WTC11 (cell line): Measurements from ENCODE around the gene PRRC2A. TPM values are rescaled to one million over a fixed set of nuclear protein-coding genes. Genes with fewer than 3 reads are reported as not detected.

Experiments used
- ATAC-seq: fragments of 200-7000 bp; cut with Tn5 transposase; 2 replicates; pipeline ENCODE4 v1.10.0; 2021; ENCODE audit warnings: mild to moderate bottlenecking, moderate library complexity
- CTCF ChIA-PET: fragments of 300-600 bp; sonication (Branson Sonifier 250); formaldehyde crosslinking; loops from one replicate; lab custom pipeline; 2021; ENCODE audit warnings: antibody characterized with exemption; lab: Charles Lee
- POLR2A ChIA-PET: fragments of 350-600 bp; sonication (Branson Sonifier 250); formaldehyde crosslinking; loops from one replicate; lab custom pipeline; 2021; ENCODE audit warnings: antibody characterized with exemption; lab: Charles Lee
- DNase-seq: peaks from one replicate; pipeline ENCODE4 v3.0.0; 2021; ENCODE audit warnings: low spot score
- H3K27ac Mint-ChIP-seq: 2 replicates; pipeline ENCODE4 v1.8.0; 2021; ENCODE audit warnings: mixed read lengths
- H3K27me3 Mint-ChIP-seq: 2 replicates; pipeline ENCODE4 v1.8.0; 2021; ENCODE audit warnings: low read depth, mild to moderate bottlenecking, moderate library complexity, mixed read lengths
- H3K36me3 Mint-ChIP-seq: 2 replicates; pipeline ENCODE4 v1.8.0; 2021; ENCODE audit warnings: mixed read lengths
- H3K4me1 Mint-ChIP-seq: 2 replicates; pipeline ENCODE4 v1.8.0; 2022; ENCODE audit warnings: mixed read lengths
- H3K4me3 Mint-ChIP-seq: 2 replicates; pipeline ENCODE4 v1.8.0; 2021; ENCODE audit warnings: mild to moderate bottlenecking, moderate library complexity, mixed read lengths
- H3K9me3 Mint-ChIP-seq: 2 replicates; pipeline ENCODE4 v1.8.0; 2021; ENCODE audit warnings: mixed read lengths
- AR ChIP-seq: fragments of 250-450 bp; sonication (Bioruptor Pico); IDR thresholded peaks from 2 replicates; pipeline ENCODE4 v1.9.0; 2021; ENCODE audit warnings: mild to moderate bottlenecking
- ATF1 ChIP-seq: sonication (generic); formaldehyde crosslinking; IDR thresholded peaks from 2 replicates; pipeline ENCODE4 v1.8.1; 2023; ENCODE audit warnings: mild to moderate bottlenecking, moderate library complexity, missing genetic modification reagents
- CTCF ChIP-seq: fragments of 200-600 bp; IDR thresholded peaks from 2 replicates; pipeline ENCODE4 v1.8.0; 2022; ENCODE audit warnings: antibody characterized with exemption
- EMX1 ChIP-seq: fragments of 250-450 bp; sonication (Bioruptor Pico); IDR thresholded peaks from 2 replicates; pipeline ENCODE4 v1.8.0; 2021; ENCODE audit warnings: mild to moderate bottlenecking
- ETV6 ChIP-seq: sonication (generic); formaldehyde crosslinking; IDR thresholded peaks from 2 replicates; pipeline ENCODE4 v1.8.1; 2022; ENCODE audit warnings: mild to moderate bottlenecking, missing genetic modification reagents
- GABPB1 ChIP-seq: sonication (generic); formaldehyde crosslinking; IDR thresholded peaks from 2 replicates; pipeline ENCODE4 v1.8.1; 2023; ENCODE audit warnings: mild to moderate bottlenecking, missing genetic modification reagents
- GTF2I ChIP-seq: fragments of 250-450 bp; sonication (Bioruptor Pico); conservative IDR thresholded peaks from 2 replicates; pipeline ENCODE4 v1.4.0; 2021; ENCODE audit warnings: mild to moderate bottlenecking
- JUN ChIP-seq: sonication (generic); formaldehyde crosslinking; IDR thresholded peaks from 2 replicates; pipeline ENCODE4 v1.8.0; 2023; ENCODE audit warnings: mild to moderate bottlenecking, missing genetic modification reagents
- MXD4 ChIP-seq: fragments of 250-450 bp; sonication (Bioruptor Pico); IDR thresholded peaks from 2 replicates; pipeline ENCODE4 v1.8.0; 2021; ENCODE audit warnings: mild to moderate bottlenecking, moderate library complexity, borderline replicate concordance
- NFE2L1 ChIP-seq: sonication (generic); formaldehyde crosslinking; IDR thresholded peaks from 2 replicates; pipeline ENCODE4 v1.8.1; 2023; ENCODE audit warnings: missing genetic modification reagents
- NFYB ChIP-seq: sonication (generic); formaldehyde crosslinking; conservative IDR thresholded peaks from 2 replicates; pipeline ENCODE4 v1.8.0; 2022; ENCODE audit warnings: low read depth, missing genetic modification reagents
- PREB ChIP-seq: sonication (generic); formaldehyde crosslinking; IDR thresholded peaks from 2 replicates; pipeline ENCODE4 v1.8.1; 2022; ENCODE audit warnings: mild to moderate bottlenecking, missing genetic modification reagents, moderate library complexity, borderline replicate concordance
- SOX15 ChIP-seq: fragments of 250-450 bp; sonication (Bioruptor Pico); IDR thresholded peaks from 2 replicates; pipeline ENCODE4 v1.9.0; 2021; ENCODE audit warnings: mild to moderate bottlenecking
- ZBTB21 ChIP-seq: sonication (generic); formaldehyde crosslinking; IDR thresholded peaks from 2 replicates; pipeline ENCODE4 v1.8.1; 2023; ENCODE audit warnings: mild to moderate bottlenecking, missing genetic modification reagents, borderline replicate concordance
- ZNF317 ChIP-seq: sonication (generic); formaldehyde crosslinking; IDR thresholded peaks from 2 replicates; pipeline ENCODE4 v1.8.1; 2023; ENCODE audit warnings: low read depth, mild to moderate bottlenecking, moderate library complexity, missing genetic modification reagents, borderline replicate concordance
- ZNF423 ChIP-seq: fragments of 250-450 bp; sonication (Bioruptor Pico); IDR thresholded peaks from 2 replicates; pipeline ENCODE4 v2.1.2; 2022; ENCODE audit warnings: mild to moderate bottlenecking, moderate library complexity
- ZNF512 ChIP-seq: sonication (generic); formaldehyde crosslinking; IDR thresholded peaks from 2 replicates; pipeline ENCODE4 v1.8.1; 2022; ENCODE audit warnings: missing genetic modification reagents, borderline replicate concordance
- total RNA-seq: library from RNA; stranded (reverse); gene quantifications from 3 replicates; pipeline ENCODE4 v1.2.3, GENCODE V29; 2021
- TF ChIP-seq, protein P1 (sequence below): sonication (generic); formaldehyde crosslinking; IDR thresholded peaks from 2 replicates; pipeline ENCODE4 v1.8.0; 2022; ENCODE audit warnings: mild to moderate bottlenecking, missing genetic modification reagents
- TF ChIP-seq, protein P2 (sequence below): sonication (generic); formaldehyde crosslinking; IDR thresholded peaks from 2 replicates; pipeline ENCODE4 v1.8.0; 2022; ENCODE audit warnings: mild to moderate bottlenecking, missing genetic modification reagents

The PRRC2A gene
- total RNA-seq, 1 experiment from 2014 or later = 372 TPM

DNA sequence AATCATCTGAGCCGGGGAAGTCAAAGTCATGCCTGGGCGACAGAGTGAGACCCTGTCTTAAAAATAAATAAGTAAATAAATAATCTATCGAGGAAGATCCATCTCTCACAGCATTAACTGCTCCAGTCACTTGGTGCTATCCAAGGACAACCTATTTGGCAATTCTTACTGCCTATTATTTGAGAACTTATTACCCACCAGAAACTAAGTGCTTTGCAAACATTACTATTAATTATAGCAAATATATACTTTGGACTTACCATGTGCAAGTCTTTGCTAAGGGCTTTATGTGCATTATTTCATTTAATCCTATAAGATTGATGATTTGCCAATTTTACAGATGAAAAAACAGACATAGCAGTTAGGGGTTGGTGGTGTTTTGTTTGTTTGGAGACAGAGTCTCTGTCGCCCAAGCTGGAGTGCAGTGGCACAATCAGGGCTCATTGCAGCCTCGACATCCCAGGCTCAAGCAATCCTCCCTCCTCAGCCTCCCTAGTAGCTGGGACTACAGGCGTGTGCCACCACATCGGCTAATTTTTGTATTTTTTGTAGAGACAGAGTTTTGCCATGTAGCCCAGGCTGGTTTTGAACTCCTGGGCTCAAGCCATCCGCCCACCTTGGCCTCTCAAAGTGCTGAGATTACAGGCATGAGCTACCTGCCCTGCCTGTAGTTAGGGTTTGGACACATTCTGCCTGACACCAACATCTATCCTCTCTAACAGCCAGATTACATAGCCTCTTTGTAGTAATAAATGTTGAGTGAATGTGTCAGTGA lies 34.2 kb downstream of the PRRC2A start (continued):
- TF ChIP-seq, protein P1, sequence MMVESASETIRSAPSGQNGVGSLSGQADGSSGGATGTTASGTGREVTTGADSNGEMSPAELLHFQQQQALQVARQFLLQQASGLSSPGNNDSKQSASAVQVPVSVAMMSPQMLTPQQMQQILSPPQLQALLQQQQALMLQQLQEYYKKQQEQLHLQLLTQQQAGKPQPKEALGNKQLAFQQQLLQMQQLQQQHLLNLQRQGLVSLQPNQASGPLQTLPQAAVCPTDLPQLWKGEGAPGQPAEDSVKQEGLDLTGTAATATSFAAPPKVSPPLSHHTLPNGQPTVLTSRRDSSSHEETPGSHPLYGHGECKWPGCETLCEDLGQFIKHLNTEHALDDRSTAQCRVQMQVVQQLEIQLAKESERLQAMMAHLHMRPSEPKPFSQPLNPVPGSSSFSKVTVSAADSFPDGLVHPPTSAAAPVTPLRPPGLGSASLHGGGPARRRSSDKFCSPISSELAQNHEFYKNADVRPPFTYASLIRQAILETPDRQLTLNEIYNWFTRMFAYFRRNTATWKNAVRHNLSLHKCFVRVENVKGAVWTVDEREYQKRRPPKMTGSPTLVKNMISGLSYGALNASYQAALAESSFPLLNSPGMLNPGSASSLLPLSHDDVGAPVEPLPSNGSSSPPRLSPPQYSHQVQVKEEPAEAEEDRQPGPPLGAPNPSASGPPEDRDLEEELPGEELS (CRISPR knock-in tag) = no peak

DNA sequence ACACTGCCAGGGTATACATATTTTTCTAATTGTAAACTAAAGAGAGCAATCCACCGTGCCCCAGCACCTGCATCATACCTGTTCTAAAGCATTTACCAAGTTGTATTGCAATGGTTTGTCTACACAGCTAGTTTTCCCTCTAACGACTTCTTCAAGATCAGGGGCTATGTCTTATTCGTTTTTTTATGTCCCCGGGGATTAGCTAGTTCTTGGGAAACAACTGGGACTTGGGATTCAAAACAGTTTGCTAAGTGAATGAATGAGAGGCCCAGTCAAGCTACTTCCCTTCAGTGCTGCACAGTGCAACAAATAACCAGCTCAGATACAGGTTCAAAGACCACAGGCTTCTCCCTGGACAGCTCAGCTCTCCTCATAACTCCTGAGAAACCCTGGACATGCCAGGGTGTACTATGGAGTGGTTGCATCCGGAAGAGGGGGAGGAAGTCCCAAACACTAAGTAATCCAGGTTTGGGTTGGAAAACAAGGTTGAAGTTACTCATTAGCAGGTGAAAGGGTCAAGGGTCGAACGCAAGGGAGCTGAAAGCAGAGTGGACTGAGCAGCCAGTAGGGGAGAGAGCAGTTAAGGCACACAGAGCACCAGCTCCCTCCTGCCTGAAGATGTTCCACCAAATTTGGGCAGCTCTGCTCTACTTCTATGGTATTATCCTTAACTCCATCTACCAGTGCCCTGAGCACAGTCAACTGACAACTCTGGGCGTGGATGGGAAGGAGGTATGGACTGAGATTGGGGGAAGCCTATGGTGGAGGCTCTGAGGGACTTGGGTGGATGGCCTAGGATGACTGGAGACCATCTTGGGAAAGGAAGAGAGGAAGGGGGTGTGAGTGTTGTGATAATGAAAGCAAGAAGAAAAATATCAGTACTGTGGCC lies 35.1 kb downstream of the PRRC2A start, which contains the start of gene APOM:
Gene APOM (plus strand): TSS at position 546 of the 889 bp plus-strand sequence. CDS start 73 bp downstream, at position 619.
- Mint-ChIP-seq H3K27me3 (no peaks in the 10 kb centered on the region), H3K4me3 (no peak within 1 kb of the TSS), H3K4me1 (peaks cover 29% of the 10 kb centered on the region), H3K36me3 (peaks cover 8% of the 10 kb centered on the region), H3K9me3 (no peaks in the 10 kb centered on the region), H3K27ac (peak within 1 kb of the TSS; percentile 47; the same call in 1 of the 2 replicates)
- ATAC-seq (no peak), DNase-seq (no peak)
- POLR2A ChIA-PET = no interaction called here
- TF ChIP-seq SOX15 = no peak
- TF ChIP-seq ZNF317 (CRISPR knock-in tag) = no peak
- TF ChIP-seq NFYB = no peak
- no peak for TF ChIP-seq ZNF423 (CRISPR knock-in tag)
- TF ChIP-seq MXD4 (CRISPR knock-in tag) = no peak
- TF ChIP-seq GABPB1 (CRISPR knock-in tag) = peak; percentile 87
- no peak for TF ChIP-seq AR
- no peak for TF ChIP-seq ZBTB21 (CRISPR knock-in tag)
- CTCF ChIA-PET = interaction anchor here (2.1 kb wide), 1 partner anchor 34 kb away, joined by 6 read pairs; no protein-coding TSS in a partner anchor

- ATAC-seq (no peak), DNase-seq (no peak)
- Mint-ChIP-seq H3K4me1 (peaks cover 19% of the 10 kb centered on the region), H3K27ac (no peak overlapping the region), H3K9me3 (no peaks in the 10 kb centered on the region), H3K27me3 (no peaks in the 10 kb centered on the region), H3K4me3 (no peak overlapping the region), H3K36me3 (peaks cover 10% of the 10 kb centered on the region)
- ChIA-PET POLR2A (interaction anchor here (1.0 kb wide), 1 partner anchor 31 kb away, joined by 3 read pairs; no protein-coding TSS in a partner anchor), CTCF (interaction anchor here (1.2 to 2.1 kb wide), 2 partner anchors 32 to 111 kb away, joined by 3 to 6 read pairs; partner anchors contain the start of gene ATP6V1G2)
- TF ChIP-seq, protein P2, sequence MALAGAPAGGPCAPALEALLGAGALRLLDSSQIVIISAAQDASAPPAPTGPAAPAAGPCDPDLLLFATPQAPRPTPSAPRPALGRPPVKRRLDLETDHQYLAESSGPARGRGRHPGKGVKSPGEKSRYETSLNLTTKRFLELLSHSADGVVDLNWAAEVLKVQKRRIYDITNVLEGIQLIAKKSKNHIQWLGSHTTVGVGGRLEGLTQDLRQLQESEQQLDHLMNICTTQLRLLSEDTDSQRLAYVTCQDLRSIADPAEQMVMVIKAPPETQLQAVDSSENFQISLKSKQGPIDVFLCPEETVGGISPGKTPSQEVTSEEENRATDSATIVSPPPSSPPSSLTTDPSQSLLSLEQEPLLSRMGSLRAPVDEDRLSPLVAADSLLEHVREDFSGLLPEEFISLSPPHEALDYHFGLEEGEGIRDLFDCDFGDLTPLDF (CRISPR knock-in tag) = no peak
- TF ChIP-seq GABPB1 (CRISPR knock-in tag) (no peak), MXD4 (CRISPR knock-in tag) (no peak), ETV6 (no peak), GTF2I (CRISPR knock-in tag) (no peak), PREB (no peak), ZNF512 (no peak), JUN (no peak), NFE2L1 (CRISPR knock-in tag) (no peak), CTCF (no peak), ATF1 (CRISPR knock-in tag) (no peak), EMX1 (CRISPR knock-in tag) (no peak)
Observed at GRCh38 chr6:31657406-31658157, 37.1 kb downstream of the PRRC2A start.
